ENCODE measurements around the gene BBIP1. TPM values are rescaled to one million over a fixed set of nuclear protein-coding genes. Genes with fewer than 3 reads are reported as not detected.

BBIP1 gene
- total and polyA plus RNA-seq, 2 experiments from 2014 or later = 14.8 to 56.5 TPM

DNA sequence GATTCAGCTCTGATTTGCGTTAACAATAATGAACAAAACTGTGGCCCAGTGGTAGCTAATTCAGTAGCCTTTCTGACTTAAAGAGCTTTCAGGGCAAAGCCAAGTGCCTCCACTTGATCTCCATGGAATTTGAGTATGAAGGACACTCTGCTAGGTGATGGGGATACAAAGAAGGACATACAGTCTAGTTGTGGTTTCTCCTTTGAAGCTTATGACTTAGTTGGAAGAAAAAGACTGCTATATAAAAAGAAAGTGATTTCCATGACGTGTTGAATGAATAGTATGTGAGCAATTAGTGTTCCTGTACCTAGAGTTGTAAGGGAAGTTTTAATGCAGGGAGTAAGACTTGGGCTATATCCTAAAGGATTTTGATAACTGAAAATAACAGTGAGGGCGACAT, 39.0 kb downstream of the BBIP1 start:
- no peaks in the 10 kb centered on the region for H4K20me1 ChIP-seq (replicated peaks; ENCODE audit: insufficient read depth)
- no peak overlapping the region for H3K27ac ChIP-seq (ENCODE audit: low read depth)
- no peaks in the 10 kb centered on the region for H3K4me1 ChIP-seq (ENCODE audit: insufficient read depth)
- TF ChIP-seq ZNF331 (CRISPR knock-in tag; IDR thresholded peaks at IDR 0.05; ENCODE audit: low read depth) = no peak
- Mint-ChIP-seq H3K4me1 (no peaks in the 10 kb centered on the region), H3K27ac (no peak overlapping the region), H3K9me3 (no peaks in the 10 kb centered on the region), H3K27me3 (ENCODE audit: insufficient read depth, low read depth, poor library complexity) (no peaks in the 10 kb centered on the region), H3K36me3 (ENCODE audit: low read depth) (peaks cover 5% of the 10 kb centered on the region; the same call in 1 of the 3 replicates), H3K4me3 (no peak overlapping the region)
- no peak for ATAC-seq
- no peaks in the 10 kb centered on the region for H3K27me3 ChIP-seq (ENCODE audit: insufficient read depth)
- H3K4me3 ChIP-seq = no peak overlapping the region
- H2AFZ ChIP-seq = no peak overlapping the region
- DNase-seq (ENCODE audit: low spot score) = no peak
- H3K79me2 ChIP-seq (replicated peaks; ENCODE audit: insufficient read depth) = no peaks in the 10 kb centered on the region
- H3K4me2 ChIP-seq = no peak overlapping the region
- H3K9me2 ChIP-seq (ENCODE audit: insufficient read depth) = no peaks in the 10 kb centered on the region
- H3K36me3 ChIP-seq (ENCODE audit: insufficient read depth) = no peaks in the 10 kb centered on the region
- H3F3A ChIP-seq (replicated peaks; ENCODE audit: low read depth) = no peaks in the 10 kb centered on the region

- peaks cover 11% of the 10 kb centered on the region for H3K4me1 ChIP-seq (ENCODE audit: insufficient read depth)
- H3K9me2 ChIP-seq (ENCODE audit: insufficient read depth) = no peaks in the 10 kb centered on the region
- no peaks in the 10 kb centered on the region for H3F3A ChIP-seq (replicated peaks; ENCODE audit: low read depth)
- no peaks in the 10 kb centered on the region for H3K27me3 Mint-ChIP-seq (ENCODE audit: insufficient read depth, low read depth, poor library complexity)
- peaks cover 5% of the 10 kb centered on the region; the same call in 1 of the 3 replicates for H3K36me3 Mint-ChIP-seq (ENCODE audit: low read depth)
- no peak overlapping the region for H3K4me3 Mint-ChIP-seq
- H3K4me1 Mint-ChIP-seq = peaks cover 7% of the 10 kb centered on the region; the same call in 2 of the 3 replicates
- no peak overlapping the region for H3K27ac ChIP-seq (ENCODE audit: low read depth)
- H4K20me1 ChIP-seq (replicated peaks; ENCODE audit: insufficient read depth) = no peaks in the 10 kb centered on the region
- ATAC-seq (no peak), DNase-seq (ENCODE audit: low spot score) (no peak)
- no peaks in the 10 kb centered on the region for H3K9me3 Mint-ChIP-seq
- no peaks in the 10 kb centered on the region for H3K36me3 ChIP-seq (ENCODE audit: insufficient read depth)
- no peak overlapping the region for H2AFZ ChIP-seq
- H3K4me2 ChIP-seq = no peak overlapping the region
- peaks cover 13% of the 10 kb centered on the region for H3K79me2 ChIP-seq (replicated peaks; ENCODE audit: insufficient read depth)
- no peak overlapping the region for H3K27ac Mint-ChIP-seq
- no peaks in the 10 kb centered on the region for H3K27me3 ChIP-seq (ENCODE audit: insufficient read depth)
- no peak overlapping the region for H3K4me3 ChIP-seq
- no peak for TF ChIP-seq CREB1 (CRISPR knock-in tag; IDR thresholded peaks at IDR 0.05; ENCODE audit: low read depth)
- no peak for TF ChIP-seq ZNF114 (CRISPR knock-in tag; IDR thresholded peaks at IDR 0.05)
- no peak for TF ChIP-seq ZNF462 (CRISPR knock-in tag; IDR thresholded peaks at IDR 0.05)
- TF ChIP-seq STAT1 (IDR thresholded peaks at IDR 0.05; ENCODE audit: unreplicated experiment) = no peak
- TF ChIP-seq, protein P1, sequence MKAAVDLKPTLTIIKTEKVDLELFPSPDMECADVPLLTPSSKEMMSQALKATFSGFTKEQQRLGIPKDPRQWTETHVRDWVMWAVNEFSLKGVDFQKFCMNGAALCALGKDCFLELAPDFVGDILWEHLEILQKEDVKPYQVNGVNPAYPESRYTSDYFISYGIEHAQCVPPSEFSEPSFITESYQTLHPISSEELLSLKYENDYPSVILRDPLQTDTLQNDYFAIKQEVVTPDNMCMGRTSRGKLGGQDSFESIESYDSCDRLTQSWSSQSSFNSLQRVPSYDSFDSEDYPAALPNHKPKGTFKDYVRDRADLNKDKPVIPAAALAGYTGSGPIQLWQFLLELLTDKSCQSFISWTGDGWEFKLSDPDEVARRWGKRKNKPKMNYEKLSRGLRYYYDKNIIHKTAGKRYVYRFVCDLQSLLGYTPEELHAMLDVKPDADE (IDR thresholded peaks at IDR 0.05) = no peak
- no peak for TF ChIP-seq EZH2phosphoT487 (IDR thresholded peaks at IDR 0.05; ENCODE audit: unreplicated experiment)
- TF ChIP-seq, protein P2, sequence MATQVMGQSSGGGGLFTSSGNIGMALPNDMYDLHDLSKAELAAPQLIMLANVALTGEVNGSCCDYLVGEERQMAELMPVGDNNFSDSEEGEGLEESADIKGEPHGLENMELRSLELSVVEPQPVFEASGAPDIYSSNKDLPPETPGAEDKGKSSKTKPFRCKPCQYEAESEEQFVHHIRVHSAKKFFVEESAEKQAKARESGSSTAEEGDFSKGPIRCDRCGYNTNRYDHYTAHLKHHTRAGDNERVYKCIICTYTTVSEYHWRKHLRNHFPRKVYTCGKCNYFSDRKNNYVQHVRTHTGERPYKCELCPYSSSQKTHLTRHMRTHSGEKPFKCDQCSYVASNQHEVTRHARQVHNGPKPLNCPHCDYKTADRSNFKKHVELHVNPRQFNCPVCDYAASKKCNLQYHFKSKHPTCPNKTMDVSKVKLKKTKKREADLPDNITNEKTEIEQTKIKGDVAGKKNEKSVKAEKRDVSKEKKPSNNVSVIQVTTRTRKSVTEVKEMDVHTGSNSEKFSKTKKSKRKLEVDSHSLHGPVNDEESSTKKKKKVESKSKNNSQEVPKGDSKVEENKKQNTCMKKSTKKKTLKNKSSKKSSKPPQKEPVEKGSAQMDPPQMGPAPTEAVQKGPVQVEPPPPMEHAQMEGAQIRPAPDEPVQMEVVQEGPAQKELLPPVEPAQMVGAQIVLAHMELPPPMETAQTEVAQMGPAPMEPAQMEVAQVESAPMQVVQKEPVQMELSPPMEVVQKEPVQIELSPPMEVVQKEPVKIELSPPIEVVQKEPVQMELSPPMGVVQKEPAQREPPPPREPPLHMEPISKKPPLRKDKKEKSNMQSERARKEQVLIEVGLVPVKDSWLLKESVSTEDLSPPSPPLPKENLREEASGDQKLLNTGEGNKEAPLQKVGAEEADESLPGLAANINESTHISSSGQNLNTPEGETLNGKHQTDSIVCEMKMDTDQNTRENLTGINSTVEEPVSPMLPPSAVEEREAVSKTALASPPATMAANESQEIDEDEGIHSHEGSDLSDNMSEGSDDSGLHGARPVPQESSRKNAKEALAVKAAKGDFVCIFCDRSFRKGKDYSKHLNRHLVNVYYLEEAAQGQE (IDR thresholded peaks at IDR 0.05; ENCODE audit: unreplicated experiment) = no peak
- TF ChIP-seq NANOG (IDR thresholded peaks at IDR 0.05; ENCODE audit: borderline replicate concordance) = no peak
- no peak for TF ChIP-seq POLR2AphosphoS5 (IDR thresholded peaks at IDR 0.05; ENCODE audit: low read depth)
- no peak for TF ChIP-seq JUNB (IDR thresholded peaks at IDR 0.05; ENCODE audit: unreplicated experiment)
- TF ChIP-seq ZNF331 (CRISPR knock-in tag; IDR thresholded peaks at IDR 0.05; ENCODE audit: low read depth) = no peak
- no peak for TF ChIP-seq EZH2 (IDR thresholded peaks at IDR 0.05; ENCODE audit: low read depth, unreplicated experiment)
Observed at GRCh38 chr10:110876788-110877187, 42.2 kb downstream of the BBIP1 start.

Data from GM23338 (cell line).